Pancreas (tissue), 10 donors: Measurements from ENCODE around the gene LMBR1. TPM values are rescaled to one million over a fixed set of nuclear protein-coding genes. Genes with fewer than 3 reads are reported as not detected.
"Not testable (repeated sequence)": the region's sequence is repeated elsewhere in the genome, so short reads cannot be mapped to it uniquely, and the experiment has no call there.

Source experiments
- ATAC-seq, 4 donors: fragments of 200-7000 bp; cut with Tn5 transposase; one replicate each; pipeline versions ENCODE4 v1.8.0 to v1.9.1; 2020; ENCODE audit warnings: mild to moderate bottlenecking in 4 of 4, moderate library complexity in 4 of 4
- DNase-seq, 6 donors: peaks; one replicate each; pipeline ENCODE4 v3.0.0-alpha.2; 2020
- FAIRE-seq: peaks from 2 replicates; lab custom pipeline; 2012; peaks lifted over from hg19 to GRCh38; lab: Jason Lieb, UNC
- H3K27ac ChIP-seq, 4 donors: fragments of 200-600 bp; sonication (generic); 1 replicate in 3 of 4; 2 replicates in 1 of 4; pipeline versions ENCODE4 v1.5.0 to v1.8.0; 2020
- H3K27me3 ChIP-seq, 4 donors: fragments of 200-600 bp; one replicate each; pipeline ENCODE4 v1.8.0; 2021
- H3K36me3 ChIP-seq, 3 donors: fragments of 200-600 bp; sonication (generic) in 1 of 3; one replicate each; pipeline versions ENCODE4 v1.5.0 to v1.8.0; 2020 to 2021
- H3K4me1 ChIP-seq, 3 donors: fragments of 200-600 bp; one replicate each; pipeline ENCODE4 v1.8.0; 2021
- H3K4me3 ChIP-seq, 4 donors: fragments of 200-600 bp; sonication (generic) in 2 of 4; one replicate each; pipeline versions ENCODE4 v1.5.0 to v1.8.0; 2020 to 2021
- H3K9me3 ChIP-seq, 4 donors: fragments of 200-600 bp; one replicate each; pipeline ENCODE4 v1.8.0; 2021
- CTCF ChIP-seq, 4 donors: fragments of 200-600 bp; sonication (generic) in 3 of 4; IDR thresholded peaks; one replicate each; pipeline versions ENCODE4 v1.5.0 to v1.8.0; 2021; ENCODE audit warnings: antibody characterized with exemption in 4 of 4
- WGBS, 2 donors: extraction: QIAGEN DNeasy Blood & Tissue Kit; methylation state at CpG; one replicate each; pipeline ENCODE4 v1.1.7; 2013; 5-methylcytosine and 5-hydroxymethylcytosine counted together
- intact Hi-C, 3 donors: fragments of 100-400 bp; cut with DNase I; formaldehyde crosslinking; loops; one replicate each; pipeline versions ENCODE4 v1.11.1 to v1.14.2; 2022
- polyA plus RNA-seq, 2 donors: library from polyadenylated mRNA; stranded (reverse); fragments of 200-250 nt; gene quantifications; one replicate each; pipeline ENCODE4 v1.2.3, GENCODE V29; 2013
- total RNA-seq, 6 donors: library from RNA; stranded (reverse); fragmentation: NEBNext Ultra II Directional in 4 of 6; extraction: Animal tissue kit (Norgen Biotek cat#: 25700) in 4 of 6; gene quantifications; one replicate each; pipeline versions ENCODE4 v1.2.1 to v1.2.4, GENCODE V29; 2021 to 2023
- donor health status: healthy with polysubstance abuse.
- donor health status: DM: no; HTN: no; CAD: no; lungs with moderate emphysema.
- donor health status: DM: no; HTN: no; CAD: no.
- donor health status: control.
- donor health status: control.
- donor health status: Bipolar disorder and iron deficiency.
- donor health status: DM: yes; HTN: yes; CAD: no.
- donor health status: DM: no; HTN: no; CAD: no.
- donor health status: DM: no; HTN: no; CAD: no.
- donor health status: DM: yes; HTN: yes; CAD: no.

The LMBR1 gene
- total and polyA plus RNA-seq, 8 donors: 6.7 to 40.4 (median 24.7) TPM

DNA sequence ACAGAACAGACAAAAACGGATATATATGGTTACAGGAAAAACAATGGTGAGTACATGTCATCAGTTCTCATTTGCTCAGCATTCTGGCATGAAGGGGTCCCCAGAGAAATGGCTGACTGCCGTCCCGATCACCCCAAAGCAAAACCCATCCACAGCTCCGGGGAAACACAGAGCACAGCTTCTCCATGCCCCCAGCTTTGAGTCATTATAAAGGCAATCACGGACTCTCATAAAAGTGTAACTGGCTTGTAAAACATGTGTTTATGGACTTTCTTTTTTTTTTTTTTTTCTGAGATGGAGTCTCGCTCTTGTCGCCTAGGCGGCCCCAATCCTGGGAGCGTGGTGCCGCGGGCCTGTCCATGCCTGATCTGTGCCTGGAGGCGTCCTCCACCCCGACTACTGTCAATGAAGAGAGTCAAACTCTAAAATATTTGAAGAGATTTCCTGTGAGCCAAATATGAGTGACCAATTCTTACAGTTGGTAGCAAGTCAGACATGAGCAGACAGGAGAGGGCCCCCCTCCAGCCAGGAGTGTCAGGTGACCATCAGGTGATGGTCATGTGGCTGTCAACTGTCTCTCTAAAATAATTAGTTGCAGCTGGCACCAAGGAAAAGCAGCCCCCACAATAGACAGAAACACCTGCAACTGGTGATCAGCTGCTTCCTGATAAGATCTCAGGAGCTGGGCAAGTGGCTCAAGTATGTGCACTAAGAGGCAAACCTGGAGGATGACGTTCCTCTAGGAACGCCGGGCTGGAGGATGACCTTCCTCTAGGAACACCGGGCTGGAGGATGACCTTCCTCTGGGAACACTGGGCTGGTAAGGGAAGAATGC is 34.8 kb upstream of the LMBR1 start:
- ATAC-seq: no peak
- H3K27ac ChIP-seq: no peak overlapping the region

DNA sequence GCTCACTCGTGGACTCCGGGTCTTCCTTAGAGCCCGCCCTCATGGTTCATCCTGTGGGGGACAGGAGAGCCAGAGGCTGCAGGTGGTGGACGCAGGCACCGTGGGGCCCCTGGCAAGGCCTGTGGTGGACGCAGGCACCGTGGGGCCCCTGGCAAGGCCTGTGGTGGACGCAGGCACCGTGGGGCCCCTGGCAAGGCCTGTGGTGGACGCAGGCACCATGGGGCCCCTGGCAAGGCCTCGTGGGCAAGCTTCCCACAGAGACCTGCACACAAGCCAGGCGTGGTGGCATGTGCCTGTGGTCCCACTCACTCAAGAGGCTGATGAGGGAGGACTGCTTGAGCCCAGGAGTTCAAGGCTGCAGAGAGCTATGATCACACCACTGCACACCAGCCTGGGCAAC is 32.8 kb upstream of the LMBR1 start:
- intact Hi-C loops, FAIRE-seq, DNase-seq, H3K4me3 ChIP-seq, H3K9me3 ChIP-seq, H3K4me1 ChIP-seq, ATAC-seq, H3K27ac ChIP-seq, H3K36me3 ChIP-seq, H3K27me3 ChIP-seq: not testable (repeated sequence)
- WGBS, 2 donors: 87 to 93% methylated on average over 10 to 12 of the region's 12 CpGs

More for the DNA sequence above, 34.8 kb upstream of the LMBR1 start:
- WGBS, 2 donors: 67 to 71% methylated on average over 17 of the region's 17 CpGs
- no peak for TF ChIP-seq CTCF (IDR thresholded peaks at IDR 0.05)
- intact Hi-C loops: no loop called here
- DNase-seq (no peak), FAIRE-seq (no peak)
- H3K36me3 ChIP-seq: no peaks in the 10 kb centered on the region
- H3K4me1 ChIP-seq: peaks cover 0 to 8% (median 6%) of the 10 kb centered on the region in 3 donors
- no peak overlapping the region for H3K4me3 ChIP-seq
- no peaks in the 10 kb centered on the region for H3K27me3 ChIP-seq
- H3K9me3 ChIP-seq: no peaks in the 10 kb centered on the region

DNA sequence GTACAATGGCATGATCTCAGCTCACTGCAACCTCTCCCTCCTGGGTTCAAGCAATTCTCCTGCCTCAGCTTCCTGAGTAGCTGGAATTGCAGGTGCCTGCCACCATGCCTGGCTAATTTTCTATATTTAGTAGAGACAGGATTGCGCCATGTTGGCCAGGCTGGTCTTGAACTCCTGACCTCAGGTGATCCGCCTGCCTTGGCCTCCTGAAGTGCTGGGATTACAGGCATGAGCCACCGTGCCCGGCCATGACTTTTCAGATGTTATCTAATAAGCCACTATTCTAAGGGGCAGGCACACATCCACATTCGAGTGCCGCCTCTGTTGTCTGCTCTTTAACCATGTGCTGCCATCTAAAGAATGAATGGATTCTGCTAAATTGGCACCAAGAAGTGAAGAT is 29.3 kb upstream of the LMBR1 start:
- intact Hi-C loops, FAIRE-seq, DNase-seq: not testable (repeated sequence)

GRCh38 chr7:156920487-156921373 is 27.7 kb upstream of the LMBR1 start:
- H3K4me3 ChIP-seq, FAIRE-seq, intact Hi-C loops, H3K36me3 ChIP-seq, H3K9me3 ChIP-seq, DNase-seq, H3K27me3 ChIP-seq, ATAC-seq: not testable (repeated sequence)
- peaks cover 0 to 16% (median 15%) of the 10 kb centered on the region in 3 donors for H3K4me1 ChIP-seq
- peak overlapping the region; percentile 11 to 69 (median 40) for H3K27ac ChIP-seq
- WGBS, 2 donors: 79 to 81% methylated on average over 24 of the region's 24 CpGs

More for the DNA sequence above, 29.3 kb upstream of the LMBR1 start:
- ATAC-seq, H3K27me3 ChIP-seq, H3K27ac ChIP-seq, H3K9me3 ChIP-seq, H3K4me3 ChIP-seq, H3K36me3 ChIP-seq: not testable (repeated sequence)
- peaks cover 0 to 16% (median 15%) of the 10 kb centered on the region in 3 donors for H3K4me1 ChIP-seq
- 76 to 92% methylated on average over 6 of the region's 6 CpGs for WGBS, 2 donors

DNA sequence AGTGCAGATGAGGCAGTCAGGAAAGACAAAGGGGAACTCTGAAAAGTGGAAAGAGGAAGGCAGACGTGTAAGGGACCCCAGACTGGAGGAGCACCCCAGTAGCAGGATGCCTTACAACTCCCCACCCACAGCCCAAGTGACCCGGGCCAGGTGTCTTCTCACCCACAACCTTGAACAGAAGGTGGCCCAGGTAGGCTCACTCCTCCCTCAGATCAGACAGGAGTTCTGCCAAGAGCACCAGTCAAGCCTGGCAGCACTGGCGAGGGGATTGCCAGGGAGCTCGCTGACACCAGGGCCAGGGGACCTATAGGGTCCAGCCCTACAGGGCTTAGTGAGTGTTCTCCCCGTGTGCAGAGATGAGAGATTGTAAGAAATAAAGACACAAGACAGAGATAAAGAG is 27.1 kb upstream of the LMBR1 start:
- FAIRE-seq (no peak), DNase-seq (no peak), ATAC-seq (peak in 2 of 4 donors; percentile 33 to 54)
- H3K4me1 ChIP-seq: peaks cover 0 to 16% (median 15%) of the 10 kb centered on the region in 3 donors
- H3K9me3 ChIP-seq: no peaks in the 10 kb centered on the region
- WGBS, 2 donors: 19 to 23% methylated on average over 5 of the region's 5 CpGs
- H3K4me3 ChIP-seq: no peak overlapping the region
- intact Hi-C loops: no loop called here
- peak overlapping the region; percentile 11 to 69 (median 40) for H3K27ac ChIP-seq
- no peak for TF ChIP-seq CTCF (IDR thresholded peaks at IDR 0.05)
- H3K36me3 ChIP-seq: no peaks in the 10 kb centered on the region
- H3K27me3 ChIP-seq: no peaks in the 10 kb centered on the region

GRCh38 chr7:156919132-156919713 is 26.2 kb upstream of the LMBR1 start:
- DNase-seq (peak; percentile 46 to 77 (median 70)), FAIRE-seq (no peak), ATAC-seq (peak; percentile 76 to 90 (median 86))
- intact Hi-C loops: no loop called here
- Histone ChIP-seq H3K36me3 (no peaks in the 10 kb centered on the region), H3K27ac (peak overlapping the region; percentile 11 to 69 (median 40)), H3K27me3 (no peaks in the 10 kb centered on the region), H3K9me3 (no peaks in the 10 kb centered on the region), H3K4me1 (peaks cover 0 to 16% (median 15%) of the 10 kb centered on the region in 3 donors), H3K4me3 (no peak overlapping the region)
- 13 to 16% methylated on average over 19 of the region's 19 CpGs for WGBS, 2 donors
- no peak for TF ChIP-seq CTCF (IDR thresholded peaks at IDR 0.05)
